SW480 (cell line): Measurements from ENCODE around the gene TXNRD1.
"Not testable (repeated sequence)": the region's sequence is repeated elsewhere in the genome, so short reads cannot be mapped to it uniquely, and the experiment has no call there.

Experiments used
- DNase-seq: peaks from one replicate; pipeline ENCODE4 v3.0.0-alpha.2; 2016; ENCODE audit warnings: low spot score

Gene TXNRD1

DNA sequence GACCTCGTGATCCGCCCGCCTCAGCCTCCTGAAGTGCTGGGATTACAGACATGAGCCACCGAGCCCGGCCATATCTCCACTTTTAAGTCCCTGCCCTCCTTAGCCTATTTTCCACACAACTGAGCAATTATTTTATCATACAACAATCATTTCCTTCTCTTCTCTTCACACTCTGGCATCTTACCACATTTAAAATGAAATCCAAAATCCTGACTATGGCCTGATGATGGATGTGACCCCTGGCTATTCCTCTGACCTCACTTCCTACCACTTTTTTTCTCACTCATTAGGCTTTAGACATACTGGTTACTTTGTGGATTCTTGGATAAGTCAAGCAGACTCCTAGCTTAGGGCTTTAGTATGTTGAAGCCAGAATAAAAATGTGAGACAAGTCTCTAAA is 66.1 kb downstream of the TXNRD1 start:
- no peak for DNase-seq

- no peak for DNase-seq
These were observed 66.5 kb downstream of the TXNRD1 start for GRCh38 chr12:104282109-104282508.

DNA sequence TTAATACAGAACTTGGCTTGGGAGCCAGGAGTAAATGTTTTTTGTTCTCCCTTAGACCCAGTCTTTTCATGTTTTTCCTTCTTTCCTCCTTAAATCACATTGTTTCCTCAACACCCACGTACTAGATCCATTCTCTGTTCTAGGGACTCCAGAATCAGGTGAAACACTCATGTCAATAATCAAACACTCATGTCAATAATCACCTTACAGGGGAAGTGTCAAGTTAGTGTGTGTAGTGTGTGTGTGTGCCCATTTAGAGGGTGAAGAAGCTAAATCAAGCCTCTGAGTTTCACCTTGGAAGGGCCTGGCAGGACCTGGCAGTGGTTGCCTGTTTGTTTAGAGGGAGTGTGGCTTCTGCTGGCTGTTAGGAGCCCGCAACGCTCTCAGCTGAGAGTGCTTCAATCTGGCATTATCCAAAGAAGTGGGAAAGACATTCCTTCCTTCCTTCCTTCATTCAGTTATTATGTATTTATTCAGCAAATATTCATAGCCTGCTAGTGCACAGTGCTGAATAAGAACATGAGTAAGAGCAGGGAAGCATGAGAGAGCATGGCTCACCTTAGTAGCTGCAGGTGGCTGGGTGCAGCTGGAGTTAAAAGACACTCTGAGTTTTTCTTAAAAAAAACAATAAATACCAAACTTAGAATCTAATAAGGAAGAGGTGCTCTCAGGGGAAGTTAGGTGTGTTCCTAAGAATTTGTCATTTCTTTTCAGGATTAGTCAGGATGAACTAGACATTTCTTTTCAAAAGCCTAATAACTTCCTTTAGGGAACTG is 70.3 kb downstream of the TXNRD1 start:
- peak; percentile 54 for DNase-seq

GRCh38 chr12:104286516-104287482 is 71.2 kb downstream of the TXNRD1 start:
- DNase-seq, result peak; percentile 96

- DNase-seq, result peak; percentile 92
These were observed 73.2 kb downstream of the TXNRD1 start for GRCh38 chr12:104288635-104289274.

- no peak for DNase-seq
These were observed 74.7 kb downstream of the TXNRD1 start for GRCh38 chr12:104290320-104290719.

GRCh38 chr12:104290855-104291254 is 75.3 kb downstream of the TXNRD1 start:
- no peak for DNase-seq

GRCh38 chr12:104291867-104292524 is 76.4 kb downstream of the TXNRD1 start:
- DNase-seq, result no peak

DNA sequence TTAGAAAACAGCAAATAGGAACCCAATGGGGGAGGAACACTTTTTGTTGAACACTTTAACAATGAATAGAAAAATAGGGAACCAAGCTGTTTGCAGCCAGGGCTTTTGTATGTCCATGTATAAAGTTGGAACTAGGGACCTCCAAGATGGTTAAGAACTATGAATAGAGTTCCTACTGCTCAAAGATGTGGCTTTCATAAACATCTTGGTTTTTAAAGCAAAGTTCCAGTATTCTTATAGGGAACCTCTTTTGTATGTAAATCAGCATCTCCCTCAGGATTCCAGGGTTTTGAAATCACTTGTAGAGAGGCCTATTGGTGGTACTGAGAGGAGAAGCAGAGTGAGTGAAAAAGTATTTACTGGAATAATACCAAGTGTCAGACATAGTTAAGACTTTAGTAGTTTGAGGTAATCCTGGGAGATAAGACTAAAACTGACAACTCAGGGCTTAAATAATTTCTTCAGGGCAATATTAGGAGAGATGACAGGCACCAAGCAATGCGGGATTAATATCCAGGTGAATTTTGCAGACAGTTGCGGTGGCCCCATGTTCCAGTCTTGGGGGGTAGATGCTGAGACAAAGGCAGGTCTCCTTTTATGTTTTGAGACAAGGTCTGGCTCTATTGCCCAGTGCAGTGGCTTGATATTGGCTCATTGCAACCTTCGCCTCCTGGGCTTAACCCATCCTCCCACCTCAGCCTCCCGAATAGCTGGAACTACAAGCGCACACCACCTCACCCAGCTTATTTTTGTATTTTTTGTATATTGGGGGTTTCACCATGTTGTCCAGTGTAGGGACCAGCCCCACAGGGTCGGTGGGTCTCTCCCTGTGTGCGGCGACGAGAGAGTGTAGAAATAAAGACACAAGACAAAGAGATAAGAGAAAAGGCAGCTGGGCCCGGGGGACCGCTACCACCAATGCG is 77.6 kb downstream of the TXNRD1 start:
- no peak for DNase-seq

DNA sequence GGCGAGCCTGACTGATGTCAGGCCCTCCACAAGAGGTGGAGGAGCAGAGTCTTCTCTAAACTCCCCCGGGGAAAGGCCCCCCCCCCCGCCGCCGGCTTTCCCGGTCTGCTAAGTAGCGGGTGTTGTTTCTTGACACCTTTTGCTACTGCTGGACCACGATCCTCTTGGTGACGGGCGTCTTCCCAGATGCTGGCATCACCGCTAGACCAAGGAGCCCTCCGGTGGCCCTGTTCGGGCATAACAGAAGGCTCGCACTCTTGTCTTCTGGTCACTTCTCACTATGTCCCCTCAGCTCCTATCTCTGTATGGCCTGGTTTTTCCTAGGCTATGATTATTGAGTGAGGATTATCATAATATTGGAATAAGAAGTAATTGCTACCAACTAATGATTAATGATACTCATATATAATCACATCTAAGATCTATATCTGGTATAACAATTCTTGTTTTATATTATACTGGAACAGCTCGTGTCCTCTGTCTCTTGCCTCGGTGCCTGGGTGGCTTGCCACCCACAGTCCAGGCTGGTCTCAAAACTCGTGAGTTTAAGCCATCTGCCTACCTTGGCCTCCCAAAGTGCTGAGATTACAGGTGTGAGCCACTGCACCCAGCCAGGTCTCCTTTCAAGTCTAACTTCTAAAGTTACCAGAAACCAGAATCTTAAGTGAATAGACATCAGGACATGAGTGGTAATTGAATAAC is 78.7 kb downstream of the TXNRD1 start:
- DNase-seq, result not testable (repeated sequence)

GRCh38 chr12:104294927-104295668 is 79.5 kb downstream of the TXNRD1 start:
- DNase-seq, result no peak

- no peak for DNase-seq
These were observed 80.4 kb downstream of the TXNRD1 start for GRCh38 chr12:104295954-104296353.

DNA sequence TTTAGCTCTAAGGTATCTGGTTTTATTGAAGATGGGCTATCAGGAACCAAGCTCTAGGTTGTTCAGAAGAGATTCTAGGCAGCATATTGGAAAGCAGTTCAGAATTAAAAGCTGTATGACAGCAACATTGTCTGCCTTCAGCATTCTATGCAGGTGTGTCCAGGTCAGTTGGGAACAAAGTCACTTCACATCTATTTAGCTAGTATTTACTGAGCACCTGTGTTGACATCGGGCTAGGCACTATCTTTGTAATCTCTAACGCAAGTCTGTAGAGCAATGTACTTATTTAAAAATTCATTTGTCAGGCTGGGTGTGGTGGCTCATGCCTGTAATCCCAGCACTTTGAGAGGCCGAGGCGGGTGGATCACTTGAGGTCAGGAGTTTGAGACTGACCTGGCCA is 81.1 kb downstream of the TXNRD1 start:
- DNase-seq, result no peak

DNA sequence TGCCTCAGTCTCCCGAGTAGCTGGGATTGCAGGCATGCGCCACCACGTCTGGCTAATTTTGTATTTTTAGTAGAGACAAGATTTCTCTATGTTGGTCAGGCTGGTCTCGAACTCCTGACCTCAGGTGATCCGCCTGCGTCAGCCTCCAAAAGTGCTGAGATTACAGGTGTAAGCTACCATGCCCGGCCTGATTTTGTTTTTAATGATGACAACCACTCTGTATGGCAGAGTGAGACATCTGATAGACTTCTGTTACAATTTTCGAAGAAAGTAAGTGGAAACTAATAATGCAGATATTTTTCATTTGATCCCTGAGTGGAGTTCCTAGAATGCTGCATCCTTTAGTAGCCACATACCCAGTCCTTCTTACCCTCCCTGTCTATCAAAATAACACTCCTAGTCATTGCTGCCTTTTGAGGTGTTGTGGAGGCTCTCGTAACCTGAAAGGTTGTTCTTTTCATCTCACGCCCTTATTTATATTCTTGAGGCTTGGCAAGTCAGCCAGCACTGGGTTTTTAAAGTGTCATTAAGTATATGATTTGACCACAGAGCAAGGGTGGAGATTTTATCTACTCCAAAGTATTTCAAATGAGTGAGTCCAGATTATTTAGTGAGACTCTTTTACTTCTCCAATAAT is 82.0 kb downstream of the TXNRD1 start:
- DNase-seq, result peak; percentile 8

GRCh38 chr12:104299842-104300481 is 84.4 kb downstream of the TXNRD1 start:
- DNase-seq, result no peak

GRCh38 chr12:104303538-104304151 is 88.1 kb downstream of the TXNRD1 start, which contains the start of gene EID3:
Gene EID3 (plus strand): TSS chr12:104303739. CDS start chr12:104303935, 196 bp downstream.
- DNase-seq, result no peak

- DNase-seq, result no peak
These were observed 88.9 kb downstream of the TXNRD1 start for GRCh38 chr12:104304261-104305009.
